CD8-positive, alpha-beta memory T cell (primary cell): ENCODE measurements around the gene DPY19L1. TPM values are rescaled to one million over a fixed set of nuclear protein-coding genes. Genes with fewer than 3 reads are reported as not detected.
"Not testable (repeated sequence)": the region's sequence is repeated elsewhere in the genome, so short reads cannot be mapped to it uniquely, and the experiment has no call there.

Source experiments
- CTCF ChIA-PET: fragments of 350-600 bp; sonication (Branson Sonifier 250); formaldehyde crosslinking; loops from one replicate; lab custom pipeline; 2021; ENCODE audit warnings: antibody characterized with exemption; lab: Charles Lee
- POLR2A ChIA-PET: fragments of 350-600 bp; sonication (Branson Sonifier 250); formaldehyde crosslinking; loops from one replicate; lab custom pipeline; 2021; ENCODE audit warnings: antibody characterized with exemption; lab: Charles Lee
- DNase-seq, 5 donors: peaks; one replicate each; pipeline versions ENCODE4 v3.0.0 to v3.0.0-alpha.2; 2020 to 2022; ENCODE audit warnings: mixed read lengths in 1 of 5
- H3K27ac ChIP-seq: one replicate; pipeline ENCODE4 v1.7.0; 2013; ENCODE audit warnings: low read depth, mild to moderate bottlenecking, low read length, moderate library complexity
- H3K27me3 ChIP-seq: 2 replicates; pipeline ENCODE4 v1.7.0; 2013; ENCODE audit warnings: low read length, mild to moderate bottlenecking; ENCODE audit not compliant: insufficient read depth, poor library complexity, severe bottlenecking
- H3K36me3 ChIP-seq: 2 replicates; pipeline ENCODE4 v1.7.0; 2013; ENCODE audit warnings: mild to moderate bottlenecking, low read length, moderate library complexity; ENCODE audit not compliant: insufficient read depth
- H3K4me1 ChIP-seq: 2 replicates; pipeline ENCODE4 v1.7.0; 2013; ENCODE audit warnings: mild to moderate bottlenecking, low read length, moderate library complexity; ENCODE audit not compliant: insufficient read depth
- H3K4me3 ChIP-seq: 2 replicates; pipeline ENCODE4 v1.7.0; 2013; ENCODE audit warnings: mild to moderate bottlenecking, low read length
- H3K9me3 ChIP-seq: 2 replicates; pipeline ENCODE4 v1.7.0; 2013; ENCODE audit warnings: mild to moderate bottlenecking, low read length
- H3K27ac Mint-ChIP-seq, 8 donors: one replicate each; pipeline ENCODE4 v1.8.0; 2020 to 2021; ENCODE audit warnings: mixed read lengths in 8 of 8, mild to moderate bottlenecking in 6 of 8, inconsistent platforms in 3 of 8, moderate library complexity in 3 of 8
- H3K27me3 Mint-ChIP-seq, 2 donors: one replicate each; pipeline ENCODE4 v1.8.0; 2020 to 2021; ENCODE audit warnings: mixed read lengths in 2 of 2, mild to moderate bottlenecking in 1 of 2, moderate library complexity in 1 of 2
- H3K36me3 Mint-ChIP-seq, 3 donors: one replicate each; pipeline ENCODE4 v1.8.0; 2020 to 2021; ENCODE audit warnings: mixed read lengths in 3 of 3, inconsistent platforms in 1 of 3, mild to moderate bottlenecking in 1 of 3
- H3K4me1 Mint-ChIP-seq, 3 donors: one replicate each; pipeline ENCODE4 v1.8.0; 2020 to 2021; ENCODE audit warnings: mixed read lengths in 3 of 3, inconsistent platforms in 1 of 3, mild to moderate bottlenecking in 1 of 3
- H3K4me3 Mint-ChIP-seq, 7 donors: one replicate each; pipeline ENCODE4 v1.8.0; 2020 to 2021; ENCODE audit warnings: mixed read lengths in 7 of 7, mild to moderate bottlenecking in 6 of 7, moderate library complexity in 4 of 7, inconsistent platforms in 2 of 7
- H3K9me3 Mint-ChIP-seq, 5 donors: one replicate each; pipeline ENCODE4 v1.8.0; 2020 to 2022; ENCODE audit warnings: mixed read lengths in 5 of 5, mild to moderate bottlenecking in 3 of 5, moderate library complexity in 2 of 5, inconsistent platforms in 1 of 5
- polyA plus RNA-seq: library from polyadenylated mRNA; unstranded; fragments of 300-500 nt; fragmentation: Illumina TruSeq; gene quantifications from one replicate; pipeline ENCODE4 v1.2.3, GENCODE V29; 2021
- total RNA-seq, 2 experiments: library from RNA; stranded (reverse); gene quantifications; one replicate each; pipeline ENCODE4 v1.2.3, GENCODE V29; 2021

The DPY19L1 gene
- total and polyA plus RNA-seq, 3 experiments from 2014 or later, result 3.2 to 16.2 (median 15.9) TPM

DNA sequence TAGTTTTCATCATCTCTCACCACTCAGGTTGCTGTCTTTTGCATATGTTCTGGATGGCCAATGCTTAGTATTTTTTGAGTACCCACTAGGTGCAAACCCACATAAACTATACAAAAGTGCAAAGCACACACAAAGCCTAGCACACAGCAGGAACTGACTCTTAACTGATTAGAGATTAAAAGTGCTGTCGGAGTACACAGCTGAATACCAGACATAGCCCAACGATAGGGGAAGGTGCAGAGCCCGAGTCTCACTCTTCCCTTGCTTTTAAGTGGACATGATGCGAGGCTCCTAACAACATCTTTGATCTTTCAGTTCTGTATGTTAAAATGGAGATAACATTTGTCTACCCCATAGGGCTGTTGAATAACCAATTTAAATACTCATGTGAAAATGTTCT is 90.8 kb downstream of the DPY19L1 start:
- no peak overlapping the region for H3K27ac ChIP-seq
- H3K27ac Mint-ChIP-seq, result no peak overlapping the region
- no peak overlapping the region for H3K4me3 ChIP-seq
- H3K4me1 Mint-ChIP-seq, result no peaks in the 10 kb centered on the region
- CTCF ChIA-PET, result no interaction called here
- no peak for DNase-seq
- no peaks in the 10 kb centered on the region for H3K9me3 ChIP-seq
- no peaks in the 10 kb centered on the region for H3K4me1 ChIP-seq
- H3K27me3 Mint-ChIP-seq, result no peaks in the 10 kb centered on the region
- H3K9me3 Mint-ChIP-seq, result no peaks in the 10 kb centered on the region
- H3K4me3 Mint-ChIP-seq, result no peak overlapping the region
- POLR2A ChIA-PET, result no interaction called here
- H3K27me3 ChIP-seq, result no peaks in the 10 kb centered on the region
- H3K36me3 ChIP-seq, result no peaks in the 10 kb centered on the region
- peaks cover 0 to 29% (median 14%) of the 10 kb centered on the region in 3 donors for H3K36me3 Mint-ChIP-seq

DNA sequence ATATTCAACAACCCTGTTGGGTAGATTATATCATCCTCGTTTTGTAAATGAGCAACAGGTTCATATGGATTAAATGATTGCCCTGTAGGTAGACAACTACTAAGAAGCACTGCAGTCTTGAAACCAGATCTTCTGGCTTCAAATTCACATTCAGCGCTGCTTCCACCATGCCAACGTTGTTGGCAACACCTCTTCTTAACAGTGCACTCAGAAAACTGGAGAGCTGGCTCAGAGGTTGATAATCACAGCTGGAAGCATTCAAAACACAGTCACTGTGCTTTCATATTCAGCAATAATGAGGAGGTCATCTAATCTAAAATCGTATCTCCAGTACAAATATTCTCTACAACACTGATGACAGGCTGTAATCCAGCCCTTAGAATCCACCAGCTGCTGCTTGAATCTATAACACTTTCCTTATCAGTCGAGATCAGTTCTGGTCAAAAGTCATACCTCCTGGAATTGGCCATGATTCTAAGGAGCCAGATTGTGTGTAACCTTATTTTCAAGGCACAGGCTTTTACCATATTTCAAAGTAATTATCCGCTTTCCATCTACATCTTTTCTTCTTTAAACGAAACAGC is 91.3 kb downstream of the DPY19L1 start:
- H3K36me3 Mint-ChIP-seq, result peaks cover 0 to 29% (median 14%) of the 10 kb centered on the region in 3 donors
- H3K36me3 ChIP-seq, H3K27me3 ChIP-seq, H3K9me3 Mint-ChIP-seq, CTCF ChIA-PET, H3K9me3 ChIP-seq, H3K27ac Mint-ChIP-seq, POLR2A ChIA-PET, H3K27ac ChIP-seq, H3K4me3 Mint-ChIP-seq, H3K4me1 Mint-ChIP-seq, H3K4me3 ChIP-seq, DNase-seq, H3K27me3 Mint-ChIP-seq, H3K4me1 ChIP-seq: not testable (repeated sequence)

DNA sequence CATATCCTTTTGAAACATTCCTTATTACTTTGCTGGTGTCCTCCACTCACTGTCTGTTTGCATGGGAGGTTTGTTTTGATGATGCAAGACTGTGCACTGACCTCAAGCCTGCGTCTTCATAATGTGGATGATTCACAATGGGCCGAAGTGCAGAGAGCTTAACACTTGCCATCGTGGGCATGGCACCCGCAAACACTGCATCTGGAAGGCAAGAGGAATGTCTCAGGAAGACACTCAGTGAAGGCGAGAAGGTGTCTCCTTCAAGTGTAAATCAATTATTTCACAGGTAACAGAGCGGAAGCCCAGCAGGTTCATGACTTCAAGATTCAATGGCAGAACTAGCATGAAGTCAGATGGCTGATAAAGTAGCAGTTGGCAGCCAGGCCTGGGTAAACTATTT is 98.1 kb downstream of the DPY19L1 start:
- Histone ChIP-seq H3K27ac (no peak overlapping the region), H3K9me3 (no peaks in the 10 kb centered on the region), H3K27me3 (no peaks in the 10 kb centered on the region), H3K4me3 (no peak overlapping the region), H3K4me1 (no peaks in the 10 kb centered on the region), H3K36me3 (no peaks in the 10 kb centered on the region)
- no peak for DNase-seq
- H3K36me3 Mint-ChIP-seq, result peaks cover 13 to 36% (median 18%) of the 10 kb centered on the region in 3 donors
- ChIA-PET CTCF (no interaction called here), POLR2A (no interaction called here)
- H3K4me1 Mint-ChIP-seq, result no peaks in the 10 kb centered on the region
- H3K27ac Mint-ChIP-seq, result no peak overlapping the region
- H3K9me3 Mint-ChIP-seq, result no peaks in the 10 kb centered on the region
- H3K4me3 Mint-ChIP-seq, result no peak overlapping the region
- H3K27me3 Mint-ChIP-seq, result no peaks in the 10 kb centered on the region

DNA sequence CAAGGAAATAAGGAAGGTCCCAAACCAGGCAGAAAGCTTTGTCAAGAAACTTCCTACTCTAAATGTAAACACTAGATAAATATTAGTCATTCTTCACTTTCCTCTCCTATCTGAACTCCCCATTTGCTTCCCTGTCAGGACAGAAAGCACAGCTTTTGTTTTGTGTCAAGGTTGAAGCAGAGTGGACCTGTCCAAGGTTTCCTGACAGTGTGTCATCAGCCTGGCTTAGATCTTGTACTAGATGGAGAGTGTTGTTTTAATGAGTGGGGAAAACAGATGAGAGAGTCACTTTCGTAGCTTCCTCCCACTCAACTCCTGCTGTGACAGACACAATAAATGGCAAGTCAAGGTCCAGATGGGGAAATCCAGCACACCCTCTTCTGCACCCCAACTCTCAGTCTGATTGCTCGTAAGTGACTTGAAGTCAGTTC is 101.5 kb downstream of the DPY19L1 start:
- not testable (repeated sequence) for H3K9me3 ChIP-seq, DNase-seq

DNA sequence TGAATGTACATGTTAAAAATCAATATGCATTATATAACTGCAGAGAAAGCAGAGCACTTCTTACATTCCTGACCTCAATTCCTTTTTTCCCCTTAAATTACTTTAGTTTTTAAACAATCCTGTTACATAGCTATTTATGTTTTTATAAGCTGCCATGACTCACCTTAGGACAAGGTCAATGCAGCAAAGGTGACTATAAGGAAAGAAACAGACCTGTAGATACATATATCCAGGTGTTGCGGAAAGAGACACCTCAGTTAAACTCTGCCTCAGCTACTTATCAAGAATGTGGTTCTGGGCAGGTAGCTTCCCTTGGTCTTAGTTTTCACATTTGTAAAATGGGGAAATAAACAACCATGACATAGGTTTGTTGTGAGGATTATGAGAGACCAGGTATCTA is 105.5 kb downstream of the DPY19L1 start:
- no peaks in the 10 kb centered on the region for H3K27me3 ChIP-seq
- no peaks in the 10 kb centered on the region for H3K4me1 ChIP-seq
- ChIA-PET POLR2A (no interaction called here), CTCF (no interaction called here)
- Mint-ChIP-seq H3K36me3 (peaks cover 6 to 30% (median 9%) of the 10 kb centered on the region in 3 donors), H3K4me1 (no peaks in the 10 kb centered on the region), H3K27me3 (no peaks in the 10 kb centered on the region), H3K27ac (no peak overlapping the region), H3K9me3 (no peaks in the 10 kb centered on the region), H3K4me3 (no peak overlapping the region)
- H3K36me3 ChIP-seq, result no peaks in the 10 kb centered on the region
- no peak overlapping the region for H3K27ac ChIP-seq
- H3K9me3 ChIP-seq, result no peaks in the 10 kb centered on the region
- no peak overlapping the region for H3K4me3 ChIP-seq
- DNase-seq, result no peak

More for the DNA sequence above, 101.5 kb downstream of the DPY19L1 start:
- CTCF ChIA-PET, H3K27ac Mint-ChIP-seq, H3K27me3 ChIP-seq, H3K4me1 ChIP-seq, H3K4me1 Mint-ChIP-seq, H3K4me3 ChIP-seq, H3K4me3 Mint-ChIP-seq, H3K27me3 Mint-ChIP-seq, H3K9me3 Mint-ChIP-seq, POLR2A ChIA-PET, H3K27ac ChIP-seq, H3K36me3 ChIP-seq: not testable (repeated sequence)
- peaks cover 13 to 44% (median 17%) of the 10 kb centered on the region in 3 donors for H3K36me3 Mint-ChIP-seq

DNA sequence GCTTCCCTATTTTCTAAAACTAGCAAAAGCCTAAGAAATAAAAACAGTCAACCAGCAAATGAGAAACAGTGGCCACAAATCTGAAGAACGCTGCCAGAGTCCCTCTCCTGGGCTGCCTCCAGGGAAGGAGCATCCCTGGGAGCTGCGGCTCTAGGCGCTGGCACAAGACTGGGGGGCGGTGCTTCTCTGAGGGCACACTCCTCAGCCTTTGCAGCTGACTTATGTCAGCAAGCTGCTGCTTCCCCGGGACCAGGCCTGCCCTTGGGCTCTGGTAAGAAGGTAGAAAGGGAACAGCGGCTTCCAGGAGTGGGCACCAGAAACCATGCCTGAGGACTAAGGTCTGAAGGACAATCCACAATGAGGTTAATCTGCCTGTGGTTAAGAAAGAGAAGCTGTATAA is 107.5 kb downstream of the DPY19L1 start:
- H3K27ac Mint-ChIP-seq, H3K4me1 ChIP-seq, H3K27me3 Mint-ChIP-seq, H3K4me3 ChIP-seq, CTCF ChIA-PET, H3K27me3 ChIP-seq, DNase-seq, H3K27ac ChIP-seq, H3K4me3 Mint-ChIP-seq, H3K9me3 ChIP-seq, H3K36me3 ChIP-seq, H3K4me1 Mint-ChIP-seq, H3K9me3 Mint-ChIP-seq, POLR2A ChIA-PET: not testable (repeated sequence)
- H3K36me3 Mint-ChIP-seq, result peaks cover 6 to 21% (median 7%) of the 10 kb centered on the region in 3 donors

DNA sequence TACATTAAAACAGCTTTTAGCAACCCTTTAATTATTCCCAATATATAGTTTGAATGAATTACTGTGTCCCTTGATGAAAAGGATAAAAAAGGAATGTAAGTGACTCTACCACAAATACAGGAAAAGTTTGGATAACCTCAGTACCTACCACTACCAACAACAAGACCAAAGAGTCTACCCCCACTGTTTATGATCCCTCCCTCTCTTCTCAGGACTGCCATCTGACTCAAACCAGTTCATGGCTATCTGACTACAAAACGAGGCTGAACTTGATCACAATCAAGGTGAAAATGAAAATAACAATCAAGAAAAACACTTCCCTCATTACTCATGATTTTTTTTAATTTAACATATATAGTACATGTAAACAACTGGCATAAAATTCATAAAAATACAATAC is 108.7 kb downstream of the DPY19L1 start:
- Mint-ChIP-seq H3K9me3 (no peaks in the 10 kb centered on the region), H3K4me1 (no peaks in the 10 kb centered on the region), H3K27ac (peak overlapping the region in 2 of 8 donors; percentile 22 to 92), H3K4me3 (no peak overlapping the region), H3K27me3 (no peaks in the 10 kb centered on the region), H3K36me3 (peaks cover 6 to 18% (median 7%) of the 10 kb centered on the region in 3 donors)
- Histone ChIP-seq H3K4me3 (no peak overlapping the region), H3K9me3 (no peaks in the 10 kb centered on the region), H3K27me3 (no peaks in the 10 kb centered on the region), H3K4me1 (no peaks in the 10 kb centered on the region), H3K27ac (no peak overlapping the region), H3K36me3 (no peaks in the 10 kb centered on the region)
- no peak for DNase-seq
- POLR2A ChIA-PET, result no interaction called here
- CTCF ChIA-PET, result no interaction called here

DNA sequence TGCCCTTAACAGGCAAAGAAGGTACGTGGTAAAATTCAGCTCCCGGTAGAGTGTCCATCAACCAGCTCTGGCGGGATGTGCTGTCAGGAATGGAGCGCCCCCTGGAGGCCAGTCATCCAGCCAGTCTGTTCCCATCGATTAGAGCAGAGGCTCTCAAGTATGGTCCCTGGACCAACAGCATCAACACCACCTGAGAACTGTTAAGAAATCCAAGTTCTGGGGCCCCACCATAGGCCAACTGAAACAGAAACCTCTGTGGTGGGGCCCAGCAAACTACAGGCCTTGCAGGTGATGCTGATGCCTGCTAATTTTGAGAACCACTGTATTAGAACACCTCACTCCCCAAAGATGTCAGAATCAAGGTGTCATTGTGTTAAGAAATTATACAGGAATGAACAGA is 109.2 kb downstream of the DPY19L1 start:
- Histone ChIP-seq H3K4me3 (no peak overlapping the region), H3K27ac (no peak overlapping the region), H3K36me3 (no peaks in the 10 kb centered on the region), H3K27me3 (no peaks in the 10 kb centered on the region), H3K4me1 (no peaks in the 10 kb centered on the region), H3K9me3 (no peaks in the 10 kb centered on the region)
- Mint-ChIP-seq H3K27ac (peak overlapping the region in 1 of 8 donors; percentile 78), H3K4me3 (no peak overlapping the region), H3K27me3 (no peaks in the 10 kb centered on the region), H3K4me1 (no peaks in the 10 kb centered on the region), H3K36me3 (peaks cover 4 to 14% (median 6%) of the 10 kb centered on the region in 3 donors), H3K9me3 (no peaks in the 10 kb centered on the region)
- POLR2A ChIA-PET, result no interaction called here
- DNase-seq, result peak in 4 of 5 donors; percentile 4 to 53 (median 8)
- CTCF ChIA-PET, result no interaction called here
